H1 (cell line): ENCODE data around the gene NLK. TPM values are rescaled to one million over a fixed set of nuclear protein-coding genes. Genes with fewer than 3 reads are reported as not detected.

ENCODE experiments used
- KDM5A ChIP-seq: fragments of 200-600 bp; IDR thresholded peaks from 2 replicates; pipeline ENCODE4 v1.7.1; 2012; ENCODE audit warnings: mild to moderate bottlenecking, low read length, inconsistent platforms, mixed read lengths
- MAX ChIP-seq: IDR thresholded peaks from 2 replicates; pipeline ENCODE4 v1.6.1; 2012; ENCODE audit warnings: inconsistent platforms
- SIRT6 ChIP-seq: IDR thresholded peaks from one replicate; pipeline ENCODE4 v1.7.1; 2012; ENCODE audit warnings: low read length, inconsistent platforms
- SUZ12 ChIP-seq: fragments of 200-600 bp; sonication (generic); IDR thresholded peaks from 2 replicates; pipeline ENCODE4 v1.6.1; 2012; ENCODE audit warnings: mild to moderate bottlenecking, inconsistent platforms, low read length, moderate library complexity, mixed read lengths
- polyA plus RNA-seq, 7 experiments: library from polyadenylated mRNA; depleted of rRNA in 3 of 7; stranded (reverse) in 5 of 7; unstranded in 2 of 7; fragments of >200 nt in 5 of 7; fragments of 200-250 nt in 2 of 7; gene quantifications; 1 replicate in 5 of 7; 2 replicates in 1 of 7; 4 replicates in 1 of 7; pipeline versions ENCODE4 v1.2.1 to v1.2.3, GENCODE V29; 2011 to 2013; ENCODE audit warnings: missing spikeins in 2 of 7, mixed read lengths in 2 of 7
- total RNA-seq: library from RNA; stranded (reverse); fragmentation: NEBNext Ultra II Directional; extraction: Animal tissue kit (Norgen Biotek cat#: 25700); gene quantifications from 2 replicates; pipeline ENCODE4 v1.2.1, GENCODE V29; 2021

The NLK gene
- total and polyA plus RNA-seq, 2 of the 8 experiments (the other 6 are each of a cell fraction or from before 2014, with no cell fraction given): 30.8 to 49.9 TPM

GRCh38 chr17:28071891-28072606, 29.6 kb downstream of the NLK start (continued):
- TF ChIP-seq MAX (no peak), KDM5A (no peak), SUZ12 (no peak), SIRT6 (no peak)
